ENCODE results near the gene NAT16. TPM values are rescaled to one million over a fixed set of nuclear protein-coding genes. Genes with fewer than 3 reads are reported as not detected.
A peak's percentile ranks its signal among the peaks of the same experiment; 100 is the strongest.

Gene NAT16
- total and polyA plus RNA-seq, 9 donors: 0.12 TPM; not detected in 8

GRCh38 chr7:101171442-101171837, 8.7 kb downstream of the NAT16 start:
- H3K4me3 ChIP-seq (ENCODE audit: low read length): no peak overlapping the region
- no peaks in the 10 kb centered on the region for H3K36me3 ChIP-seq (ENCODE audit: control insufficient read depth, insufficient read depth, low read length)
- H3K27me3 ChIP-seq (ENCODE audit: control insufficient read depth, insufficient read depth, low read length): peaks cover 100% of the 10 kb centered on the region
- WGBS (ENCODE audit: insufficient coverage): 6% methylated on average over 2 of the region's 13 CpGs
- H3K4me1 ChIP-seq (ENCODE audit: control insufficient read depth, insufficient read depth, low read length): peaks cover 22% of the 10 kb centered on the region
- no peak for DNase-seq
- no peaks in the 10 kb centered on the region for H3K9me3 ChIP-seq (replicated peaks; ENCODE audit: control insufficient read depth, low read depth, low read length)
- H3K27ac ChIP-seq (ENCODE audit: low read length): no peak overlapping the region

GRCh38 chr7:101170617-101171441, 9.3 kb downstream of the NAT16 start:
- Histone ChIP-seq H3K27ac (ENCODE audit: low read length) (no peak overlapping the region), H3K4me3 (ENCODE audit: low read length) (no peak overlapping the region), H3K36me3 (ENCODE audit: control insufficient read depth, insufficient read depth, low read length) (no peaks in the 10 kb centered on the region), H3K27me3 (ENCODE audit: control insufficient read depth, insufficient read depth, low read length) (peaks cover 100% of the 10 kb centered on the region), H3K4me1 (ENCODE audit: control insufficient read depth, insufficient read depth, low read length) (peaks cover 24% of the 10 kb centered on the region), H3K9me3 (replicated peaks; ENCODE audit: control insufficient read depth, low read depth, low read length) (no peaks in the 10 kb centered on the region)
- WGBS (ENCODE audit: insufficient coverage): 4% methylated on average over 13 of the region's 17 CpGs
- DNase-seq: no peak

- Histone ChIP-seq H3K4me1 (ENCODE audit: control insufficient read depth, insufficient read depth, low read length) (peaks cover 33% of the 10 kb centered on the region), H3K36me3 (ENCODE audit: control insufficient read depth, insufficient read depth, low read length) (no peaks in the 10 kb centered on the region), H3K9me3 (replicated peaks; ENCODE audit: control insufficient read depth, low read depth, low read length) (no peaks in the 10 kb centered on the region), H3K4me3 (ENCODE audit: low read length) (no peak overlapping the region), H3K27me3 (ENCODE audit: control insufficient read depth, insufficient read depth, low read length) (peaks cover 100% of the 10 kb centered on the region), H3K27ac (ENCODE audit: low read length) (no peak overlapping the region)
- WGBS (ENCODE audit: insufficient coverage): 5% methylated on average over 4 of the region's 33 CpGs
- peak; percentile 49 for DNase-seq
These were observed 10.1 kb downstream of the NAT16 start for GRCh38 chr7:101169838-101170551.

- Histone ChIP-seq H3K36me3 (ENCODE audit: control insufficient read depth, insufficient read depth, low read length) (no peaks in the 10 kb centered on the region), H3K27ac (ENCODE audit: low read length) (no peak overlapping the region), H3K27me3 (ENCODE audit: control insufficient read depth, insufficient read depth, low read length) (peaks cover 100% of the 10 kb centered on the region), H3K4me1 (ENCODE audit: control insufficient read depth, insufficient read depth, low read length) (peaks cover 40% of the 10 kb centered on the region), H3K4me3 (ENCODE audit: low read length) (no peak overlapping the region), H3K9me3 (replicated peaks; ENCODE audit: control insufficient read depth, low read depth, low read length) (no peaks in the 10 kb centered on the region)
- DNase-seq: no peak
- 3% methylated on average over 7 of the region's 18 CpGs for WGBS (ENCODE audit: insufficient coverage)
These were observed 10.8 kb downstream of the NAT16 start for GRCh38 chr7:101169110-101169837.

GRCh38 chr7:101168412-101169049, 11.6 kb downstream of the NAT16 start:
- Histone ChIP-seq H3K27ac (ENCODE audit: low read length) (no peak overlapping the region), H3K4me3 (ENCODE audit: low read length) (no peak overlapping the region), H3K27me3 (ENCODE audit: control insufficient read depth, insufficient read depth, low read length) (peaks cover 100% of the 10 kb centered on the region), H3K9me3 (replicated peaks; ENCODE audit: control insufficient read depth, low read depth, low read length) (no peaks in the 10 kb centered on the region), H3K4me1 (ENCODE audit: control insufficient read depth, insufficient read depth, low read length) (peaks cover 43% of the 10 kb centered on the region), H3K36me3 (ENCODE audit: control insufficient read depth, insufficient read depth, low read length) (no peaks in the 10 kb centered on the region)
- DNase-seq: no peak
- WGBS (ENCODE audit: insufficient coverage): no CpG with 5 or more reads among the region's 6 CpGs

GRCh38 chr7:101167645-101168411, 12.3 kb downstream of the NAT16 start:
- Histone ChIP-seq H3K27ac (ENCODE audit: low read length) (no peak overlapping the region), H3K4me3 (ENCODE audit: low read length) (no peak overlapping the region), H3K27me3 (ENCODE audit: control insufficient read depth, insufficient read depth, low read length) (peaks cover 99% of the 10 kb centered on the region), H3K36me3 (ENCODE audit: control insufficient read depth, insufficient read depth, low read length) (no peaks in the 10 kb centered on the region), H3K4me1 (ENCODE audit: control insufficient read depth, insufficient read depth, low read length) (peaks cover 39% of the 10 kb centered on the region), H3K9me3 (replicated peaks; ENCODE audit: control insufficient read depth, low read depth, low read length) (no peaks in the 10 kb centered on the region)
- DNase-seq: no peak
- 2% methylated on average over 5 of the region's 12 CpGs for WGBS (ENCODE audit: insufficient coverage)

- Histone ChIP-seq H3K4me3 (ENCODE audit: low read length) (no peak overlapping the region), H3K27me3 (ENCODE audit: control insufficient read depth, insufficient read depth, low read length) (peaks cover 98% of the 10 kb centered on the region), H3K36me3 (ENCODE audit: control insufficient read depth, insufficient read depth, low read length) (no peaks in the 10 kb centered on the region), H3K27ac (ENCODE audit: low read length) (no peak overlapping the region), H3K9me3 (replicated peaks; ENCODE audit: control insufficient read depth, low read depth, low read length) (no peaks in the 10 kb centered on the region), H3K4me1 (ENCODE audit: control insufficient read depth, insufficient read depth, low read length) (peaks cover 36% of the 10 kb centered on the region)
- 0% methylated on average over 11 of the region's 19 CpGs for WGBS (ENCODE audit: insufficient coverage)
- DNase-seq: no peak
These were observed 13.0 kb downstream of the NAT16 start for GRCh38 chr7:101166909-101167644.

GRCh38 chr7:101166648-101166908, 13.5 kb downstream of the NAT16 start:
- H3K27me3 ChIP-seq (ENCODE audit: control insufficient read depth, insufficient read depth, low read length): peaks cover 98% of the 10 kb centered on the region
- 0% methylated on average over 7 of the region's 11 CpGs for WGBS (ENCODE audit: insufficient coverage)
- H3K36me3 ChIP-seq (ENCODE audit: control insufficient read depth, insufficient read depth, low read length): no peaks in the 10 kb centered on the region
- H3K4me3 ChIP-seq (ENCODE audit: low read length): no peak overlapping the region
- DNase-seq: no peak
- H3K27ac ChIP-seq (ENCODE audit: low read length): no peak overlapping the region
- no peaks in the 10 kb centered on the region for H3K9me3 ChIP-seq (replicated peaks; ENCODE audit: control insufficient read depth, low read depth, low read length)
- peaks cover 32% of the 10 kb centered on the region for H3K4me1 ChIP-seq (ENCODE audit: control insufficient read depth, insufficient read depth, low read length)

GRCh38 chr7:101165958-101166647, 14.0 kb downstream of the NAT16 start:
- under 1% methylated on average over 26 of the region's 38 CpGs for WGBS (ENCODE audit: insufficient coverage)
- H3K27ac ChIP-seq (ENCODE audit: low read length): no peak overlapping the region
- peaks cover 94% of the 10 kb centered on the region for H3K27me3 ChIP-seq (ENCODE audit: control insufficient read depth, insufficient read depth, low read length)
- DNase-seq: no peak
- peaks cover 32% of the 10 kb centered on the region for H3K4me1 ChIP-seq (ENCODE audit: control insufficient read depth, insufficient read depth, low read length)
- H3K4me3 ChIP-seq (ENCODE audit: low read length): no peak overlapping the region
- no peaks in the 10 kb centered on the region for H3K36me3 ChIP-seq (ENCODE audit: control insufficient read depth, insufficient read depth, low read length)
- no peaks in the 10 kb centered on the region for H3K9me3 ChIP-seq (replicated peaks; ENCODE audit: control insufficient read depth, low read depth, low read length)

Data from muscle of leg (tissue), 11 donors.